GM18499 (cell line): ENCODE measurements around the gene ZSWIM1.
"Not testable (repeated sequence)": the region's sequence is repeated elsewhere in the genome, so short reads cannot be mapped to it uniquely, and the experiment has no call there.

Experiments
- ATAC-seq: cut with Tn5 transposase; IDR thresholded peaks from one replicate; pipeline ENCODE4 v1.9.1; 2021; ENCODE audit warnings: moderate number of reproducible peaks; ENCODE audit not compliant: insufficient read depth, unreplicated experiment

ZSWIM1 gene

DNA sequence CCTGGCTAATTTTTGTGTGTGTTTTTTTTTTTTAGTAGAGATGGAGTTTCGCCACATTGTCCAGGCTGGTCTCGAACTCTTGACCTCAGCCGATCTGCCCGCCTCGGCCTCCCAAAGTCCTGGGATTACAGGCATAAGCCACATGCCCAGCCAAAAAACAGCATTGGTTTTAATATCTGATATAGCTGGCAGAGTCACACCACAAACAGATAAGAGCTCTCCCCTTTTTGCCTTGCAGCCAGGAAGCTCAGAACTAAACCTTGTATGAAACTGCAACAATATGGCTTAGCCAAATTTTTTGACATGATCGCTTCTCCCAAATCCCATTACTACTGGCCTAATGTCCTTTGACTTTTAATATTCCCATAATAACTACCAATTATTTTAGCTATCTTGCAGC is 28.7 kb upstream of the ZSWIM1 start:
- no peak for ATAC-seq

DNA sequence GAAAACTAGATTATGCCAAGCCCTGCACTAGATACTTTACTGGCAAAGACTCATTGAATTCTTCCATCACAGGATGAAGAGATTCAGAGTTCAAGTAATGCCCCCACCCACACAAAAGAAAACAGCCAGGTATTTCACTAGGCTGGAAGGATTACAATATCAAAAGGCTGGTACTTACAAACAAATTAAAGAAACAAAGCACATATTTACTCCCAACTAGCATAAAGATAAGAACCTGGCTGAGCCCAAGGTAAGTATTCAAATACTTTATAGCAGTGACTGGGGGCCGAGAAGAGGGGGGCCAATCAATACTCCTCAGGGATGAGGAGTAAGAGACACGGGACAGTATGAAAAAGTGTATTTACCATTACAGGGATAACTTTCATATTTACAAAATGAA is 27.5 kb upstream of the ZSWIM1 start:
- no peak for ATAC-seq

DNA sequence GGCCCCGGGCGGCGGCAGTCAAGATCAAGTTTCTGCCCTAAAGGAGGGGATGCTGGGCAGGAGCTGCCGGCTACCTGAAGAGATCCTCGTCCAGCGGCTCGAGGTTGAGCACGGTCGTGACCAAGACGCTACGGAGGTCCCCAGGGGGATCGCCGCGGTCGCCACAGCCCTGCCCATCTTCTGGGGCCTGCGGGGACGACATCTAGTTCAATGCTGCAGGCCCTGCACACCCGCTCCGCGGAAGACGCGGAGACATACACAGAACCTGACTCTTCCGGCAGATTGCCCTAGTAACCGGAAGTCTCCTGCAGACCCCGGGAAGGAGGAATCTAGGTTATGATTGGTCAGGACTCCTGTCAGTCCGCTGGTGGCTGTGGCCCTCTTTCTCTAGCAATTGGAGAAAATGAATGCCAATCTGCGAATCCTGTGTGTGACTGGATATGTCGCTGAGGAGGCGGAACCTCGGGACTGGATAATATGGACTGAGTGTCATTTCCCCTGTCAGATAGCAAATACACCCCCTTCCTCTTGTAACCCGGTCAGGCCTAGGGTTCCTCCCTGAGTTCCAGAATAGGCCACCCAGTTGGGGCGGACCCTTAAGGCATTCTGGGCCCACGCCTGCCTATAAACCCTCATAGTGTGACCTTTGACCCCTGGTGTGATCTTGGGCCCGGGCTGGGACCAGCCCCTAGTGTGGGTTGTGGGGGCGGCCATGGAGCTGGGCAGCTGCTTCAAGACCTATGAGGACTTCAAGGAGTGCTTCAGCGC is 23.7 kb upstream of the ZSWIM1 start, which contains the start of the genes ACOT8 and ZSWIM3:
TSS of gene ACOT8 (minus strand) at position 279 of the 768 bp plus-strand sequence. CDS start at position 202, 77 bp downstream.
TSS of gene ZSWIM3 (plus strand) at position 501 of the 768 bp plus-strand sequence. CDS start at position 713, 212 bp downstream.
- peak; percentile 87 for ATAC-seq

DNA sequence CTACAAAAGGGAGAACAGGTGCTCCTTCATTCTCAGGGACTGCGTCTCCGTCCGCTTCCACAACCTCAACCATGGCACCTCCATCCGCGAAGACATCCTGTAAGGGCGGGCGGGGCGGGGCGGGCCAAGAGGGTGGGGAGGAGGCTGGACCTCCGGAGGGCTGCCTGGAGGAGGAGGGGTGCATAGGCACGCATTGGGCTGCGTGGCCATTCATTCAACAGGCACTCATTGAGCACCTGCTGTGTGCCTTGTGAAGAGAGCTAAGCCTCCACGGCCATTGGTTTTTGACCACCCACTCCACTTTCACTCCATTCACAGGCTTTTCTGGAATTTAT is 23.2 kb upstream of the ZSWIM1 start:
- ATAC-seq: no peak

DNA sequence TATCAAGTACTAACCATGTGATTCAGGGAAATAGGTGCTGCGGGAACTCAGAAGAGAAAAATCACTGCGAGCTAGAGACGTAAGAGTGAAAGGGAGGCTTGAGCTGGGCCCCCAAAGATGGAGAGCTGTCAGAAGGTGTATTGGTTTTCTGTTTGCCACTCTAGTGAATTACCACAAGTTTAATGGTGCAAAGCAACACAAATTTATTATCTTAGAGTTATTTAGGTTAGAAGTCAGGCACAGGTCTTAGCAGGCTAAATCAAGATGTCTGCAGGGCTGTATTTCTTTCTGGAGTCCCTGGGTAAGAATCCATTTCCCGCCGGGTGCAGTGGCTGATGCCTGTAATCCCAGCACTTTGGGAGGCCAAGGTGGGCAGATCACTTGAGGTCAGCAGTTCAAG is 21.1 kb upstream of the ZSWIM1 start:
- ATAC-seq: no peak

DNA sequence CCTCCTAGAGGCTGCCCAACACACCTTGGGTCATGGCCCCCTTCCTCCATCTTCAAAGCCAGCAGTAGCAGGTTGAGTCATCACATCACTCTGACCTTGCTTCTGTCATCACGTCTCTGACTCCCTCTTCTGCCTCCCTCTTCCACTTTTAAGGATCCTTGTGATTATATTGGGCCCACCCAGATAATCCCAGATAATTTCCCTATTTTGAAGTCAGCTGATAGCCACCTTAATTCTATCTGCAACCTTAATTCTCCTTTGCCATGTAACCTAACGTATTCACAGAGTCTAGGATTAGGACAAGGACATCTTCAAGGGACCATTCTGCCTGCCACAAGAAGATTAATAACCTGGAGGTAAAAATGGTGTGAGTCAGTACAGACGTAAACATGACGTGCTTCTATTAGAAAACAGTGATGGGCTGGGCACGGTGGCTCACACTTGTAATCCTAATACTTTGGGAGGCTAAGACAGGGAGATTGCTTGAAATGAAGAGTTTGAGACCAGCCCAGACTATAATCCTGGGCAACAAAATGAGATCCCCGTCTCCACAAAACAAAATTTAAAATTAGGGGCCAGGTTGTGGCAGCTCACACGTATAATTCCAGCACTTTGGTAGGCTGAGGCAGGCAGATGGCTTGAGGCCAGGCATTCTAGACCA is 20.3 kb upstream of the ZSWIM1 start:
- no peak for ATAC-seq

DNA sequence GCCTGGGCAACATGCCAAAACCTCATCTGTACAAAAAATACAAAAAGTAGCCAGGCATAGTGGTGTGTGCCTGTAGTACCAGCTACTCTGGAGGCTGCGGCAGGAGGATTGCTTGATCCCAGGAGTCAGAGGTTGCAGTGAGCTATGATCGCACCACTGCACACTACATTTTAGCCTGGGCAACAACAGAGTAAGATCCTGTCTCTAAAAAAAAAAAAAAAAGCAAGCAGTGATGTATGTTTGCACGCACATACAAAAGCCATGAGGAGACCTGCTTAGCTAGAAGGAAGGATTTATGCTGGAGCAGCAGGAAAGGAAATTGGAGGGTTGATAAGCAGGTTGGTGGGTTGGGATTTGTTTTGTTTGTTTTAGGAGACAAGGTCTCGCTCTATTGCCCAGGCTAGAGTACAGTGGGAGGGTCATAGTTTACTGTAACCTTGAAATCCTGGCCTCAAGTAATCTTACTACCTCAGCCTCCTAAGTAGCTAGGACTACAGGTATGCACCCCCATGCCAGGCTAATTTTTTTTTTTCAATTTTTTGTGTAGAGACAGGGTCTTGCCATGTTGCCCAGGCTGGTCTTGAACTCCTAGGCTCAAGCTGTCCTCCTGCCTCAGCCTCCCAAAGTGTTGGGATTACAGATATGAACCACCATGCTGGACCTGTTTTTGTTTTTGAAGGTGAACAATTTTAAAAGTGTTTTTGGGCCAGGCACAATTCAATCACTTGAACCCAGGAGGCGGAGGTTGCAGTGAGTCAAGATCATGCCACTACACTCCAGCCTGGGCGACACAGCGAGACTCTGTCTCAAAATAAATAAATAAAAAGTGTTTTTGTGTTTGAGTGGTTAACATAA is 19.6 kb upstream of the ZSWIM1 start:
- no peak for ATAC-seq

DNA sequence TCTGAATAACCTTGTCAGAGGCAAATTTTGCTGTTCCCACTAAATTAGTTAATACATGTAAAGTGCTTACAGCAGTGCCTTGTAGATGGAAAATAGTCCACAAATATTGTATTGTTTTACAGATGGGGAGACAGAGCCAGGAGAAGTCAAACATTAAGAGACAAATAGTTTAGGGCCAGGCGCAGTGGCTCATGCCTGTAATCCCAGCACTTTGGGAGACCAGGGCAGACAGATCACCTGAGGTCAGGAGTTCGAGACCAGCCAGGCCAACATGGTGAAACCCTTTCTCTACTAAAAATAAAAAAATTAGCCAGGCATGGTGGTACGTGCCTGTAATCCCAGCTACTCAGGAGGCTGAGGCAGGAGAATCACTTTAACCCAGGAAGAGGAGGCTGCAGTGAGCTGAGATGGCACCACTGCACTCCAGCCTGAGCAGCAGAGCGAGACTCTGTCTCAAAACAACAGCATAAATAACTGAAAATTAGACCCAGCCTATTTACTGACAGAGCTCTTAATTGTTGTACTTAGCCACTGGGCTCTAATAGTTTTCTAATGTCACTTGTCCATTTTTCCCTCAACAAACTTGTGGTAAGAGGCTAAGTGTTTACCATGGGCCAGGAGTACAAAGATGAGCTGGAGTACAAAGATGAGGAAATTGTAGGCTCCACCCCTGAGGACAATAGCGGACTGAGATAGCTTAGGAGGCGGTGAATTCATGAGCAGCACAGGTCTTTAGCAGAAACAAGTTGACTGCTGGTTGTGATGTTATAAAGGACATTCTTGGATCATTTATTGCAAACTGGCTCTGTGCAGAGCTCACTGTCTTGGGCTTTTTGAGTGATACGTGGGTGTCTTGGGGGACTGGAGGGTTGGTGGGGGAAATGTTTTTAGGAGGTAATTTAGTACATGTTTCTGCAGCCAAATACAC is 17.2 kb upstream of the ZSWIM1 start:
- no peak for ATAC-seq

DNA sequence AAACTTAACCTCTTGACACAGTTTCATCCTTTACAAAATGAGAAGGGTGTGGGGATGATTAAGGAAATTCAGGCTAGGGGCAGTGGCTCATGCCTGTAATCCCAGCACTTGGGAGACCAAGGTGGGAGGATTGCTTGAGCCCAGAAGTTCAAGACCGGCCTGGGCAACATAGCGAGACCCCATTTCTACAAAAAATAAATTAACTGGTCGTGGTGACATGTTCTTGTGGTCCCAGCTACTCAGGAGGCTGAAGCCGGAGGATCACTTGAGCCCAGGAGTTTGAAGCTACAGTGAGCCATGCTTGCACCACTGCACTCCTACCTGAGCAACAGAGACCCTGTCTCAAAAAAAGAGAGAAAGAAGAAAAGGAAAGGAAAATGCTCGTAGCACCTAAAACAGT is 14.6 kb upstream of the ZSWIM1 start:
- no peak for ATAC-seq

DNA sequence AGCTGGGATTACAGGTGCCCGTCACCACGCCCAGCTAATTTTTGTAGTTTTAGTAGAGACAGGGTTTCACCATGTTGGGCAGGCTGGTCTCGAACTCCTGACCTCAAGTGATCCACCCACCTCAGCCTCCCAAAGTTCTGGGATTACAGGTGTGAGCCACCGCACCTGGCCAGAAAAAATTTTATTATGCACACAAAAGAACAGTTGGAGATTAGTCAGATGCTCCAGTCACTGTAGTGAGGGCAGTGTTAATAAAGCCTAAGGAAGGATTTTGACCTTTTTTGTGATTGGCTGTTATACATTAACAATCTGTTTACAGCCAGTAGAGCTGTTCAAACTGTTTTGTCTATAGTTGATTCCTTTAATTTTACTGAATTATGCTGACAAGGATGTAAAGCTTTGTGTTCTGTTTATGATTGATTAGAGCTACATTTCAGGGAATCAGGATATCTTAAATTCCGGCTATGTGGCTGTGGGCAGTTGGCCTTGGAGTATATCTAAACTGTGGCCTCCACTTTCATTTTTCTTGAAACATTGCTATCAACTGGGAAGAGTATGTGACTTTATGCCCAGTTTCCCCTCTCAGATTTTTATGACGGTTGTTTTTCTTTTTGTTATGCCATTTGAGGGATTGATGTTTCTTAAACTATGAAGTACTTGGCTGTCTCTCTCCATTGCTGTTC is 13.8 kb upstream of the ZSWIM1 start:
- ATAC-seq: no peak

DNA sequence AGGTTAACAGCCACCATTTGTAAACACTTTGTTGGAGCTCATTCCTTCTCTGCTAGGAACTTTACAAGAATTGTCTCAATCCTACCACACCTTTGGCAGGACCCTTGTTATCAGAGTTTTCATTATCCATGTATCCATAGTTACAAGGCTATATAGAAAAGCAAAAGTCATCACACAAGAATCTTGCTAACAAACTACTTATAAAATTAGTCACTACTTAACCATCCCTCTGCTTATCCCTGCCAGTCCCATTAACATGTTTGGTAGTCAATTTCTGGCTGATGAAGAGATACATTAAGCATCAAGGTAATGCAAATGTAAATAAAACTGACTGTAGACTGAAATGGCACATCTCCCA is 13.2 kb upstream of the ZSWIM1 start:
- no peak for ATAC-seq

DNA sequence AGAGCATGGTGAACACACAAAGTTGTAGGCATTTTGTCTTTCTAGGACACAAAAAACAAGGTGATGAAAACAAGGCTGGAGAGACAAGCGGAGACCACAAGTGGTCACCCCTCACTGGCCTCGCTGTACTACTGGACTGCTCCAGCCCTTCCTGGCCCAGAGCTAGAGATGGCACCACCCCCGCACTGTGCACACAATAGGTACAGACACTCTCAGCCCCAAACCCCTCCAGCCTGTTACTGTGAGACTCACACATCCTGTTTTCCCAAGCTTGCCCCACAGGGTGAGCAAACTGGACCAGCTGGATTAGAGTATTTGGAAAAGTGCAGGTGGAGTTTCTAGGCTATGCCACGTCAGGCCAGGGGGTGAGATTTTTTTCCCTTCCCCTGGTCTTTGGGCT is 8.4 kb upstream of the ZSWIM1 start:
- no peak for ATAC-seq

DNA sequence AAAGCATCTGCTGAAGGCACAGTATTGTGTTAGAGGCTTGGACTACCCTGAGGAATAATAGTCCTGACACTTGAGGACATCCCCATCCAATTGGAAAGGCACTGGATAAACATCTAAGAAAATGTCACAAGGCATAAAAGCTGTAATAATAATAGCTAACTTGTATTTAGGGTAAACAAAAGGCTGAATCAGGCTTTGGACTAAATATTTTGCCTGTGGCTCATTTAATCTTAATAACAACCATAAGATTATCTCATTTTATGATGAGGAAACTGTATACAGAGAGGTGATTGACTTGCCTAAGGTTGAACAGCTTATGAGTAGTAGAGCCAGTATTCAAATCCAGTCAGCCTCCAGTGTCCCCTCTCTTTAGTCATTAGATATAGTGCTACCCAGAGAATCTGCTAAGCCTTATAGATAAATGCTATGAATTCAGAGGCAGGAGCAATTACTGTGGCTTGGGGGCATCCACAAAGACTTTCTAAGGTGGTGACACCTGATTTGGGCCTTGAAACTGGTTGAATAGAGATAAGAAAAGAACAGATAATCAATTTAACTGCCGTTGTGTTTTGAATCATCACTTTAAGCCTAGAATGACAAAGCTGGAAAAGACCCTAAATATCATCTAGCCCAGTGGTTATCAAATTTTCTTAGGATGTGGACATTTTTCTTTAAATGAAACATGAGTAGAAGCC is 7.5 kb upstream of the ZSWIM1 start:
- ATAC-seq: no peak

DNA sequence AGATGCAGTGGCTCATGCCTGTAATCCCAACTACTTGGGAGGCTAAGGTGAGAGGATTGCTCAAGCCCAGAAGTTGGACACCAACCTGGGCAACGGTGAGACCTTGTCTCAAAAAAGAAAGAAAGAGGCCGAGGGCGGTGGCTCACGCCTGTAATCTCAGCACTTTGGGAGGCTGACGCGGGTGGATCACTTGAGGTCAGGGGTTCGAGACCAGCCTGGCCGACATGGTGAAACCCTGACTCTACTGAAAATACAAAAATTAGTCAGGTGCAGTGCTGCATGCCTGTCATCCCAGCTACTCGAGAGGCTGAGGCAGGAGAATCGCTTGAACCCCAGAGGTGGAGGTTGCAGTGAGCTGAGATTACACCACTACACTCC is 6.9 kb upstream of the ZSWIM1 start:
- not testable (repeated sequence) for ATAC-seq

DNA sequence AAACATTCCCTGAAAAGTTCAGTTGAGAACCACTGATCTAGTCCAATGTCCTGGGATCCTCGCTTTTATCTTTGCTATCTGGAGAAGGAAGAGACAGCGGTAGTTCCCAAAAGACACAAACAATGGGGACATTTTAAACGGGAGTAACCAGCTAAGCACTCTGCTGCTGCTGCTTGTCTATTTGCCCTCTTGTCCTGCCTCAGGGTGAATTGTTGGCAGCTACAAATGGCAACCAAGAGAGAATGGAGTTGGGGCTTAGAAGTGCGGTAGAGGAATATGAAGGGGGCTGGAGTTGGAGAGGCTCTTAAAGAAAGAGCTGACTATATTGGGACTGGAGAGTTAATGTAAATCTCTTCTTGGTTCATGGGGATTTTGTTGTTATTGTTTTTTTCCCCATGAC is 6.5 kb upstream of the ZSWIM1 start:
- no peak for ATAC-seq

DNA sequence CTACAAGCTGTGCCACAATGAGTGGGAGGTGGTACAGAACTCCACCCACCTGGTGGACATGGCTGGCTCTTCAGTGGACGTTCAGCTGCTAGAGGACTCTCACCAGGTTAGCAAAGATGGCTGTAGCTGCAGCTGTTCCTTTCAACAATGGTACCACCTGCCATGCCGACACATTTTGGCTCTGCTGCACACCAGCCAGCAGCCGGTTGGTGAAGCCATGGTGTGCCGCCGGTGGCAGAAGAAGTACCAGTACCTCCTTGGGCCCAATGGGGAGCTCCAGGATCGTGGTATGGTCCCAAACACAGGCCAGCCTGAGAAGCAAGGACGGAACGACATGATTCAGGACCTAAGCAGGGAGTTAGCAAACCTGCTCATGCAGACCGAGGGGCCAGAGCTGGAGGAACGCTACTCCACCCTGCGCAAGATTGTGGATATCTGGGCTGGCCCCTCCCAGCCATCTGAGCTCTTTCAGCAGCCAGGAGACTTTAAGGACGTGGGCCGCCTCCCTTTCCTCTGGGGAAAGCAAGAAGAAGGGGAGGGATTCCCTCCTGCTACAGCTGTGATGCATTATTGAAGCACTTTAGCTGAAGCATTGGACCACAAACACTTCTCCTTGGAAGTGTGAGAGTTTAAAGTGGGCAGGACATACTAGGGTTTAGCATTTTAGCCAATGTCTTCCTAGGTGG is 2.8 kb upstream of the ZSWIM1 start:
- no peak for ATAC-seq

DNA sequence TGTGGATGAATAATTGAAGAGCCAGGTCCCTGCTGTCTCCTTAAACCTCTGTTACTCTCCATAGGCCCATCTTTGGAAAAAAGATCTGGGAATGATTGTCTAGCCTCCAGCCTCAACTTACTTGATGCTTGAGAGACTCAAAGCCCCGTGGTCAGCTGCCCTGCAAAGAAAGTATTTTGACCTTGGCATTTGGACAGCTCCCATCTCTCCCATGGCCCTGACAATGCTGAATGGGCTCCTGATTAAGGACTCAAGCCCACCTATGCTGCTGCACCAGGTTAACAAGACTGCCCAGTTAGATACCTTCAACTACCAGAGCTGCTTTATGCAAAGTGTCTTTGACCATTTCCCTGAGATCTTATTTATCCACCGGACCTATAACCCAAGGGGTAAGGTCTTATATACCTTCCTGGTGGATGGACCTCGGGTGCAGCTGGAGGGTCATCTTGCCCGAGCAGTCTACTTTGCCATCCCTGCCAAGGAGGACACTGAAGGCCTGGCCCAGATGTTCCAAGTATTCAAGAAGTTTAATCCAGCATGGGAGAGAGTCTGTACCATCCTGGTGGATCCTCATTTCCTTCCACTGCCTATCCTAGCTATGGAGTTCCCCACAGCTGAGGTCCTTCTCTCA is 1.6 kb downstream of the ZSWIM1 start:
- ATAC-seq: no peak

DNA sequence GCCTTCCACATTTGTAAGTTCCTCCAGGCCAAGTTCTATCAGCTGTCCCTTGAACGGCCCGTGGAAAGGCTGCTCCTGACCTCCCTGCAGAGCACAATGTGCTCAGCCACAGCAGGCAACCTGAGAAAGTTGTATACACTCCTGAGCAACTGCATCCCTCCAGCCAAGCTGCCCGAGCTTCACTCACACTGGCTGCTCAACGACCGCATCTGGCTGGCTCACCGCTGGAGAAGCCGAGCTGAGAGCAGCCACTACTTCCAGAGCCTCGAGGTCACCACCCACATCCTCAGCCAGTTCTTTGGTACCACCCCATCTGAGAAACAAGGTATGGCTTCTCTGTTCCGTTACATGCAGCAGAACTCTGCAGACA is 2.1 kb downstream of the ZSWIM1 start:
- no peak for ATAC-seq
